NT2/D1 (cell line): Measurements from ENCODE around the gene FBXO33.

Experiments
- SUZ12 ChIP-seq: IDR thresholded peaks from 2 replicates; pipeline ENCODE4 v1.6.1; 2011; ENCODE audit not compliant: insufficient read length, insufficient read depth; ENCODE audit errors: extremely low read depth
- YY1 ChIP-seq: IDR thresholded peaks from 2 replicates; pipeline ENCODE4 v1.6.1; 2011; ENCODE audit not compliant: insufficient read length, insufficient read depth
- ZNF274 ChIP-seq: IDR thresholded peaks from 2 replicates; pipeline ENCODE4 v1.6.1; 2011; ENCODE audit warnings: mild to moderate bottlenecking, low read depth, low read length

- no peak for TF ChIP-seq ZNF274
- TF ChIP-seq YY1: no peak
- no peak for TF ChIP-seq SUZ12
Observed at GRCh38 chr14:39452680-39453079, 20.4 kb upstream of the FBXO33 start.
